ENCODE results near the gene DDA1. TPM values are rescaled to one million over a fixed set of nuclear protein-coding genes. Genes with fewer than 3 reads are reported as not detected.
A peak's percentile ranks its signal among the peaks of the same experiment; 100 is the strongest.

Gene DDA1
- total RNA-seq, 1 donor = 11.6 TPM

GRCh38 chr19:17279436-17279835, 29.9 kb upstream of the DDA1 start:
- no peaks in the 10 kb centered on the region for H3K9me3 ChIP-seq (ENCODE audit: low read depth, low read length)
- no peaks in the 10 kb centered on the region for H3K27me3 ChIP-seq (ENCODE audit: insufficient read depth, low read length)
- H3K4me2 ChIP-seq (ENCODE audit: insufficient read depth, low read length) = no peak overlapping the region
- TF ChIP-seq, protein P1, sequence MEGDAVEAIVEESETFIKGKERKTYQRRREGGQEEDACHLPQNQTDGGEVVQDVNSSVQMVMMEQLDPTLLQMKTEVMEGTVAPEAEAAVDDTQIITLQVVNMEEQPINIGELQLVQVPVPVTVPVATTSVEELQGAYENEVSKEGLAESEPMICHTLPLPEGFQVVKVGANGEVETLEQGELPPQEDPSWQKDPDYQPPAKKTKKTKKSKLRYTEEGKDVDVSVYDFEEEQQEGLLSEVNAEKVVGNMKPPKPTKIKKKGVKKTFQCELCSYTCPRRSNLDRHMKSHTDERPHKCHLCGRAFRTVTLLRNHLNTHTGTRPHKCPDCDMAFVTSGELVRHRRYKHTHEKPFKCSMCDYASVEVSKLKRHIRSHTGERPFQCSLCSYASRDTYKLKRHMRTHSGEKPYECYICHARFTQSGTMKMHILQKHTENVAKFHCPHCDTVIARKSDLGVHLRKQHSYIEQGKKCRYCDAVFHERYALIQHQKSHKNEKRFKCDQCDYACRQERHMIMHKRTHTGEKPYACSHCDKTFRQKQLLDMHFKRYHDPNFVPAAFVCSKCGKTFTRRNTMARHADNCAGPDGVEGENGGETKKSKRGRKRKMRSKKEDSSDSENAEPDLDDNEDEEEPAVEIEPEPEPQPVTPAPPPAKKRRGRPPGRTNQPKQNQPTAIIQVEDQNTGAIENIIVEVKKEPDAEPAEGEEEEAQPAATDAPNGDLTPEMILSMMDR (IDR thresholded peaks at IDR 0.05; ENCODE audit: extremely low read depth, low read depth, low read length) = no peak
- peaks cover 3% of the 10 kb centered on the region for H4K20me1 ChIP-seq (ENCODE audit: insufficient read depth, low read length)
- no peak overlapping the region for H3K4me3 ChIP-seq (ENCODE audit: insufficient read depth, low read length)
- DNase-seq (ENCODE audit: insufficient read length, low spot score, missing footprints) = no peak
- no peak overlapping the region for H3K27ac ChIP-seq (ENCODE audit: low read depth, low read length)
- no peak overlapping the region for H2AFZ ChIP-seq (ENCODE audit: low read length)
- H3K36me3 ChIP-seq (ENCODE audit: insufficient read depth, low read length) = peaks cover 21% of the 10 kb centered on the region
- peaks cover 7% of the 10 kb centered on the region for H3K4me1 ChIP-seq (ENCODE audit: insufficient read depth, low read length)
- no peaks in the 10 kb centered on the region for H3K79me2 ChIP-seq (ENCODE audit: insufficient read depth, low read length)

DNA sequence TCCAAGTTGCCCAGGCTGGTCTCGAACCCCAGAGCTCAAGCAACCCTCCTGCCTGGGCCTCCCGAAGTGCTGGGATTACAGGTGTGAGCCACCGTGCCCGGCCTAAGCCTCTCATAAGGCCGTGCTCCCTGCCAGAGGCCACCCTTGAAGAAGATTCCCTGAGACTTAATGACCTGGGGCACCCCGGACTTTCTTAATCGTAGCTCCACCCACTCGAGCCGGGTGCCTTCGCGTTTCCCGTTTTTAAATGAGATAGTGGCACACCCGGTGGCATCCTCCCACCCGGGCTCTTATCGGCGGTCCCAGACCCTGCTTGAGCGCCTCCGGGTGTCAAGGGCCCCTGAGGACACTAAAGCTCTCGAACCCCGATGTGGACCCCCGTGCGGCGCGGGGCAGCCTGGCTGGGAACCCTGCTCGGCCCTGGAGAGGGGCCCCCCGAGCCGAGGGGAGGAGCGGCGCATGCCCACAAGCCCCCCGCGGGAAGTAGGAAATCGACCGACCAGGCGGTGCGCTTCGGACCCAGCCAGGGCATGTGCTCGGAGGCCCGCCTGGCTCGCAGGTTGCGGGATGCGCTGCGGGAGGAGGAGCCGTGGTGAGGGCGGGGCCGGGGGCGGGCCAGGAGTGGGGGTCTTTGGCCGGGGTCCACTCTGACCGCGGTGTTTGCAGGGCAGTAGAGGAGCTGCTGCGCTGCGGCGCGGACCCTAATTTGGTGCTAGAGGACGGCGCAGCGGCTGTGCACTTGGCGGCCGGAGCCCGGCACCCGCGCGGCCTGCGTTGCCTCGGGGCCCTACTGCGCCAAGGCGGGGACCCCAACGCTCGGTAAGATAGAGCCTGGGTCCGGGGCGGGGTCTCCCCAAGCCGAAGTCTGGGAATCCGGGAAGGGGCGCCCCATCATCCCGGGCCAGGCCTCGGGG, 27.7 kb upstream of the DDA1 start, which contains the start of gene ANKLE1:
TSS of gene ANKLE1 (plus strand) at position 511 of the 914 bp plus-strand sequence. CDS start at position 531, 20 bp downstream.
- DNase-seq (ENCODE audit: insufficient read length, low spot score, missing footprints) = peak; percentile 76

DNA sequence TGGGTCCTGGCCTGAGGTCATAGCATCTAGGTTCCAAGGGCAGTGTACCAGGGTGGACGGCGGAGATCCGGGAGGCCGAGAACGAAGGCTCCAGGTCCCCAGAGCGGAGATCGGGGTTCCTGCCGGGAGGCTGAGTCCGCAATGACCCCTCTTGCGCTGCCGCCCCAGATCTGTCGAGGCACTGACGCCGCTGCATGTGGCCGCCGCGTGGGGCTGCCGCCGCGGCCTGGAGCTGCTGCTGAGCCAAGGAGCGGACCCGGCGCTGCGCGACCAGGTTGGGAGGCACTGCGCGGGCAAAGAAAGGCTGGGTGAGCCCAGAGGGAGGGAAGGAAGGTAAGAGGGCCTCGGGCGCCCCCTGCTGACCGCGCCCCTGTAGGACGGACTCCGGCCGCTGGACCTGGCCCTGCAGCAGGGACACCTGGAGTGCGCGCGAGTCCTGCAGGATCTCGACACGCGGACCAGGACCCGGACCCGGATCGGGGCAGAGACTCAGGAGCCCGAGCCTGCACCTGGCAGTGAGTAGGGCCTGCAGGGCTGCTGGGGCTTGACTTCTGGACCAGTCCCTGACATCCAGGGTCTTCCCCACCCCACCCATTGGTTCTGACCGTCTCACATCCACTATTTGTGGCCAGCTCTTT, 26.8 kb upstream of the DDA1 start:
- Histone ChIP-seq H3K79me2 (ENCODE audit: insufficient read depth, low read length) (no peaks in the 10 kb centered on the region), H3K4me2 (ENCODE audit: insufficient read depth, low read length) (peak overlapping the region; percentile 84), H4K20me1 (ENCODE audit: insufficient read depth, low read length) (peaks cover 3% of the 10 kb centered on the region), H3K9me3 (ENCODE audit: low read depth, low read length) (no peaks in the 10 kb centered on the region), H2AFZ (ENCODE audit: low read length) (peak overlapping the region; percentile 77), H3K36me3 (ENCODE audit: insufficient read depth, low read length) (no peaks in the 10 kb centered on the region), H3K4me3 (ENCODE audit: insufficient read depth, low read length) (peak overlapping the region; percentile 65), H3K4me1 (ENCODE audit: insufficient read depth, low read length) (peaks cover 7% of the 10 kb centered on the region), H3K27me3 (ENCODE audit: insufficient read depth, low read length) (no peaks in the 10 kb centered on the region), H3K27ac (ENCODE audit: low read depth, low read length) (no peak overlapping the region)
- peak; percentile 99 for DNase-seq (ENCODE audit: insufficient read length, low spot score, missing footprints)
- TF ChIP-seq, protein P1 (IDR thresholded peaks at IDR 0.05; ENCODE audit: extremely low read depth, low read depth, low read length) = peak; percentile 79

More for the DNA sequence above, 27.7 kb upstream of the DDA1 start, which contains the start of gene ANKLE1:
- peaks cover 2% of the 10 kb centered on the region for H3K36me3 ChIP-seq (ENCODE audit: insufficient read depth, low read length)
- peak within 1 kb of the TSS; percentile 65 for H3K4me3 ChIP-seq (ENCODE audit: insufficient read depth, low read length)
- no peaks in the 10 kb centered on the region for H3K79me2 ChIP-seq (ENCODE audit: insufficient read depth, low read length)
- TF ChIP-seq, protein P1 (IDR thresholded peaks at IDR 0.05; ENCODE audit: extremely low read depth, low read depth, low read length) = no peak
- H2AFZ ChIP-seq (ENCODE audit: low read length) = peak within 1 kb of the TSS; percentile 77
- H3K27me3 ChIP-seq (ENCODE audit: insufficient read depth, low read length) = no peaks in the 10 kb centered on the region
- H4K20me1 ChIP-seq (ENCODE audit: insufficient read depth, low read length) = peaks cover 3% of the 10 kb centered on the region
- H3K4me2 ChIP-seq (ENCODE audit: insufficient read depth, low read length) = peak within 1 kb of the TSS; percentile 84
- H3K9me3 ChIP-seq (ENCODE audit: low read depth, low read length) = no peaks in the 10 kb centered on the region
- H3K4me1 ChIP-seq (ENCODE audit: insufficient read depth, low read length) = peaks cover 7% of the 10 kb centered on the region
- H3K27ac ChIP-seq (ENCODE audit: low read depth, low read length) = no peak within 1 kb of the TSS
